Measurements from ENCODE around the gene COQ8A.
A peak's percentile ranks its signal among the peaks of the same experiment; 100 is the strongest.
"Not testable (repeated sequence)": the region's sequence is repeated elsewhere in the genome, so short reads cannot be mapped to it uniquely, and the experiment has no call there.

Gene COQ8A

GRCh38 chr1:226929260-226930111, 10.6 kb upstream of the COQ8A start:
- DNase-seq = not testable (repeated sequence)

- DNase-seq = no peak
Observed at GRCh38 chr1:226934483-226935237, 5.4 kb upstream of the COQ8A start.

- DNase-seq = no peak
Observed at GRCh38 chr1:226937940-226938725, 2.0 kb upstream of the COQ8A start.

- DNase-seq = peak; percentile 37
Observed at GRCh38 chr1:226938903-226939437, 1.1 kb upstream of the COQ8A start.

- DNase-seq = peak; percentile 81
Observed at GRCh38 chr1:226939438-226940028, 561 bp upstream of the COQ8A start.

GRCh38 chr1:226940806-226941067, 643 bp downstream of the COQ8A start:
- no peak for DNase-seq

- DNase-seq = no peak
Observed at GRCh38 chr1:226942392-226942791, 2.3 kb downstream of the COQ8A start.

- no peak for DNase-seq
Observed at GRCh38 chr1:226943156-226943555, 3.1 kb downstream of the COQ8A start.

- DNase-seq = no peak
Observed at GRCh38 chr1:226943927-226944326, 3.8 kb downstream of the COQ8A start.

GRCh38 chr1:226945106-226945857, 5.2 kb downstream of the COQ8A start:
- peak; percentile 30 for DNase-seq

- DNase-seq = no peak
Observed at GRCh38 chr1:226945858-226946245, 5.8 kb downstream of the COQ8A start.

- no peak for DNase-seq
Observed at GRCh38 chr1:226946285-226946684, 6.2 kb downstream of the COQ8A start.

GRCh38 chr1:226946841-226947240, 6.7 kb downstream of the COQ8A start:
- DNase-seq = no peak

GRCh38 chr1:226948051-226948450, 8.0 kb downstream of the COQ8A start:
- DNase-seq = no peak

GRCh38 chr1:226948480-226948879, 8.4 kb downstream of the COQ8A start:
- DNase-seq = no peak

GRCh38 chr1:226948996-226949395, 8.9 kb downstream of the COQ8A start:
- no peak for DNase-seq

- no peak for DNase-seq
Observed at GRCh38 chr1:226949401-226949800, 9.3 kb downstream of the COQ8A start.

- no peak for DNase-seq
Observed at GRCh38 chr1:226950316-226950715, 10.2 kb downstream of the COQ8A start.

GRCh38 chr1:226950871-226951270, 10.8 kb downstream of the COQ8A start:
- DNase-seq = no peak

- no peak for DNase-seq
Observed at GRCh38 chr1:226951286-226952117, 11.4 kb downstream of the COQ8A start.

GRCh38 chr1:226952118-226952441, 12.0 kb downstream of the COQ8A start:
- DNase-seq = no peak
